HEK293 (cell line): ENCODE results near the gene TAAR1.

Experiments
- CTCF ChIA-PET: fragments of 350-600 bp; formaldehyde crosslinking; extraction: SDS; loops from one replicate; lab custom pipeline; 2021; ENCODE audit warnings: antibody characterized with exemption; lab: Yijun Ruan, JAX
- POLR2A ChIA-PET: fragments of 300-600 bp; formaldehyde crosslinking; extraction: SDS; loops from one replicate; lab custom pipeline; 2020; ENCODE audit warnings: antibody characterized with exemption, inconsistent platforms; lab: Yijun Ruan, JAX
- H3K27ac ChIP-seq: fragments of 200-500 bp; sonication (Bioruptor generic); 2 replicates; pipeline ENCODE4 v1.5.1; 2014; ENCODE audit warnings: low read depth, low read length, control low read depth, inconsistent platforms; ENCODE audit errors: extremely low read depth
- H3K36me3 ChIP-seq, 2 experiments: fragments of 200-500 bp in 1 of 2; sonication (Bioruptor generic) in 1 of 2; 1 replicate in 1 of 2; 2 replicates in 1 of 2; pipeline ENCODE4 v1.5.1; 2014 to 2017; ENCODE audit warnings: inconsistent platforms in 2 of 2, low read length in 2 of 2; ENCODE audit not compliant: control insufficient read depth in 2 of 2, insufficient read depth in 1 of 2
- H3K4me1 ChIP-seq: fragments of 200-500 bp; sonication (Bioruptor generic); 2 replicates; pipeline ENCODE4 v1.5.1; 2014; ENCODE audit warnings: mild to moderate bottlenecking, low read length, inconsistent platforms; ENCODE audit not compliant: control insufficient read depth, insufficient read depth
- H3K4me3 ChIP-seq: 2 replicates; pipeline ENCODE4 v1.5.1; 2011; ENCODE audit warnings: low read depth, mild to moderate bottlenecking, control low read depth, low read length, moderate library complexity
- H3K9me3 ChIP-seq: fragments of 200-500 bp; sonication (Bioruptor generic); 2 replicates; pipeline ENCODE4 v1.5.1; 2014; ENCODE audit warnings: low read depth, low read length, inconsistent platforms; ENCODE audit not compliant: control insufficient read depth, insufficient read depth
- EGR2 ChIP-seq: fragments of 450-650 bp; formaldehyde crosslinking; IDR thresholded peaks from 2 replicates; pipeline ENCODE4 v1.5.1; 2016; ENCODE audit warnings: low read depth, missing biosample characterization, missing genetic modification characterization
- GLI2 ChIP-seq: fragments of 450-650 bp; formaldehyde crosslinking; IDR thresholded peaks from 2 replicates; pipeline ENCODE4; 2017; ENCODE audit warnings: missing biosample characterization, missing genetic modification characterization, low read depth, borderline replicate concordance
- MEIS1 ChIP-seq: sonication (generic); formaldehyde crosslinking; IDR thresholded peaks from 2 replicates; pipeline ENCODE4 v1.8.1; 2022; ENCODE audit warnings: missing genetic modification reagents, mild to moderate bottlenecking, borderline replicate concordance
- SCRT2 ChIP-seq: fragments of 450-650 bp; formaldehyde crosslinking; IDR thresholded peaks from 2 replicates; pipeline ENCODE4 v1.5.1; 2016; ENCODE audit warnings: missing biosample characterization, missing genetic modification characterization
- SP7 ChIP-seq: fragments of 450-650 bp; formaldehyde crosslinking; IDR thresholded peaks from 2 replicates; pipeline ENCODE4 v1.5.1; 2016; ENCODE audit warnings: missing biosample characterization, missing genetic modification characterization
- ZBTB21 ChIP-seq: fragments of 450-650 bp; formaldehyde crosslinking; IDR thresholded peaks from 2 replicates; pipeline ENCODE4 v1.5.1; 2017; ENCODE audit warnings: missing biosample characterization, missing genetic modification characterization
- ZFHX2 ChIP-seq: fragments of 450-650 bp; formaldehyde crosslinking; conservative IDR thresholded peaks from 2 replicates; pipeline ENCODE4 v1.5.1; 2016; ENCODE audit warnings: missing biosample characterization, missing genetic modification characterization
- ZNF114 ChIP-seq: fragments of 450-650 bp; formaldehyde crosslinking; IDR thresholded peaks from 2 replicates; pipeline ENCODE4 v1.5.0; 2017; ENCODE audit warnings: missing biosample characterization, missing genetic modification characterization
- ZNF140 ChIP-seq: fragments of 450-650 bp; formaldehyde crosslinking; IDR thresholded peaks from 2 replicates; pipeline ENCODE4 v1.5.1; 2016; ENCODE audit warnings: missing biosample characterization, missing genetic modification characterization
- ZNF146 ChIP-seq: fragments of 450-650 bp; formaldehyde crosslinking; IDR thresholded peaks from 2 replicates; pipeline ENCODE4 v1.5.1; 2016; ENCODE audit warnings: missing biosample characterization, missing genetic modification characterization
- ZNF184 ChIP-seq: fragments of 450-650 bp; IDR thresholded peaks from 2 replicates; pipeline ENCODE4 v1.5.1; 2018; ENCODE audit warnings: missing biosample characterization, mild to moderate bottlenecking, missing genetic modification characterization
- ZNF221 ChIP-seq: fragments of 450-650 bp; formaldehyde crosslinking; IDR thresholded peaks from 2 replicates; pipeline ENCODE4 v1.5.1; 2017; ENCODE audit warnings: missing biosample characterization, missing genetic modification characterization, borderline replicate concordance
- ZNF239 ChIP-seq: fragments of 450-650 bp; formaldehyde crosslinking; IDR thresholded peaks from 2 replicates; pipeline ENCODE4 v1.5.1; 2016; ENCODE audit warnings: missing biosample characterization, missing genetic modification characterization
- ZNF362 ChIP-seq: fragments of 450-650 bp; formaldehyde crosslinking; IDR thresholded peaks from 2 replicates; pipeline ENCODE4 v1.5.1; 2016; ENCODE audit warnings: missing biosample characterization, missing genetic modification characterization
- ZNF473 ChIP-seq: fragments of 450-650 bp; formaldehyde crosslinking; IDR thresholded peaks from 2 replicates; pipeline ENCODE4 v1.5.1; 2017; ENCODE audit warnings: missing biosample characterization, missing genetic modification characterization
- ZNF501 ChIP-seq: fragments of 450-650 bp; formaldehyde crosslinking; IDR thresholded peaks from 2 replicates; pipeline ENCODE4 v1.5.1; 2016; ENCODE audit warnings: missing biosample characterization, missing genetic modification characterization
- ZNF521 ChIP-seq: fragments of 450-650 bp; formaldehyde crosslinking; IDR thresholded peaks from 2 replicates; pipeline ENCODE4 v1.5.1; 2017; ENCODE audit warnings: missing biosample characterization, mild to moderate bottlenecking, missing genetic modification characterization
- ZNF610 ChIP-seq: fragments of 450-650 bp; formaldehyde crosslinking; IDR thresholded peaks from 2 replicates; pipeline ENCODE4 v1.5.1; 2016; ENCODE audit warnings: missing biosample characterization, missing genetic modification characterization, borderline replicate concordance
- ZNF629 ChIP-seq: fragments of 450-650 bp; formaldehyde crosslinking; IDR thresholded peaks from 2 replicates; pipeline ENCODE4 v1.5.1; 2017; ENCODE audit warnings: missing biosample characterization, missing genetic modification characterization
- ZNF645 ChIP-seq: fragments of 450-650 bp; formaldehyde crosslinking; IDR thresholded peaks from 2 replicates; pipeline ENCODE4; 2016; ENCODE audit warnings: missing biosample characterization, missing genetic modification characterization
- ZNF830 ChIP-seq: fragments of 450-650 bp; IDR thresholded peaks from 2 replicates; pipeline ENCODE4 v1.5.0; 2018; ENCODE audit warnings: missing biosample characterization, missing genetic modification characterization, low read depth, mild to moderate bottlenecking, moderate library complexity

TAAR1 gene

GRCh38 chr6:132634796-132635195 lies 24.2 kb downstream of the TAAR1 start:
- ChIA-PET CTCF (interaction anchor here (0.6 to 1.2 kb wide), 2 partner anchors 105 to 165 kb away, joined by 3 read pairs; no protein-coding TSS in a partner anchor), POLR2A (interaction anchor here (1.2 kb wide), 1 partner anchor 73 kb away, joined by 3 read pairs; no protein-coding TSS in a partner anchor)
- Histone ChIP-seq H3K4me1 (no peaks in the 10 kb centered on the region), H3K9me3 (no peaks in the 10 kb centered on the region), H3K27ac (no peak overlapping the region), H3K36me3 (no peaks in the 10 kb centered on the region)
- TF ChIP-seq ZFHX2 (tag by site-specific recombination) (peak; percentile 23; the same call in 1 of the 2 replicates), EGR2 (tag by site-specific recombination) (peak; percentile 36; the same call in 1 of the 2 replicates), ZNF146 (no peak)
- TF ChIP-seq, all 188 proteins: peak for 2
- H3K4me3 ChIP-seq = no peak overlapping the region

GRCh38 chr6:132633362-132633761 lies 25.6 kb downstream of the TAAR1 start:
- no peak overlapping the region for H3K4me3 ChIP-seq
- POLR2A ChIA-PET = no interaction called here
- no peaks in the 10 kb centered on the region for H3K4me1 ChIP-seq
- CTCF ChIA-PET = interaction anchor here (0.6 kb wide), 2 partner anchors 69 to 85 kb away, joined by 3 read pairs; no protein-coding TSS in a partner anchor
- no peaks in the 10 kb centered on the region for H3K36me3 ChIP-seq
- TF ChIP-seq ZNF645 (no peak), ZNF501 (tag by site-specific recombination) (no peak), ZNF610 (tag by site-specific recombination) (no peak), ZNF521 (tag by site-specific recombination) (no peak), GLI2 (tag by site-specific recombination) (no peak), ZNF830 (no peak), ZNF239 (no peak), SCRT2 (no peak), ZBTB21 (tag by site-specific recombination) (no peak), SP7 (tag by site-specific recombination) (no peak)
- H3K9me3 ChIP-seq = no peaks in the 10 kb centered on the region
- H3K27ac ChIP-seq = no peak overlapping the region

GRCh38 chr6:132624175-132624574 lies 34.8 kb downstream of the TAAR1 start, which contains the start of gene TAAR2:
TAAR2 (minus strand) TSS chr6:132624275; CDS start chr6:132624275, 0 bp downstream.
- ChIA-PET CTCF (interaction anchor here (0.6 kb wide), 1 partner anchor 330 kb away, joined by 5 read pairs; no protein-coding TSS in a partner anchor), POLR2A (no interaction called here)
- no peaks in the 10 kb centered on the region for H3K36me3 ChIP-seq
- H3K9me3 ChIP-seq = no peaks in the 10 kb centered on the region
- no peaks in the 10 kb centered on the region for H3K4me1 ChIP-seq
- no peak within 1 kb of the TSS for H3K4me3 ChIP-seq
- TF ChIP-seq MEIS1 = no peak
- TF ChIP-seq ZNF221 (tag by site-specific recombination) = no peak
- TF ChIP-seq ZNF629 (tag by site-specific recombination) = no peak
- no peak for TF ChIP-seq ZNF473 (tag by site-specific recombination)
- no peak for TF ChIP-seq ZNF140 (tag by site-specific recombination)
- no peak for TF ChIP-seq ZNF184 (tag by site-specific recombination)
- TF ChIP-seq ZNF114 (tag by site-specific recombination) = no peak
- no peak for TF ChIP-seq ZNF362 (tag by site-specific recombination)
- H3K27ac ChIP-seq = no peak within 1 kb of the TSS
